GM18499 (cell line): Measurements from ENCODE around the gene WBP1L.
A peak's percentile ranks its signal among the peaks of the same experiment; 100 is the strongest.

Experiments
- ATAC-seq: cut with Tn5 transposase; IDR thresholded peaks from one replicate; pipeline ENCODE4 v1.9.1; 2021; ENCODE audit warnings: moderate number of reproducible peaks; ENCODE audit not compliant: insufficient read depth, unreplicated experiment

WBP1L gene

GRCh38 chr10:102776779-102777456, 33.2 kb downstream of the WBP1L start:
- no peak for ATAC-seq

GRCh38 chr10:102777711-102778453, 34.1 kb downstream of the WBP1L start:
- no peak for ATAC-seq

GRCh38 chr10:102778781-102779180, 35.0 kb downstream of the WBP1L start:
- no peak for ATAC-seq

GRCh38 chr10:102779680-102780526, 36.2 kb downstream of the WBP1L start:
- no peak for ATAC-seq

- ATAC-seq = no peak
These were observed 36.7 kb downstream of the WBP1L start for GRCh38 chr10:102780527-102780808.

GRCh38 chr10:102781090-102781920, 37.6 kb downstream of the WBP1L start:
- ATAC-seq = no peak

GRCh38 chr10:102781921-102782557, 38.3 kb downstream of the WBP1L start:
- no peak for ATAC-seq

- ATAC-seq = no peak
These were observed 39.2 kb downstream of the WBP1L start for GRCh38 chr10:102782673-102783551.

GRCh38 chr10:102783568-102783967, 39.8 kb downstream of the WBP1L start:
- no peak for ATAC-seq

- no peak for ATAC-seq
These were observed 42.1 kb downstream of the WBP1L start for GRCh38 chr10:102785818-102786217.

GRCh38 chr10:102791754-102792395, 48.1 kb downstream of the WBP1L start:
- ATAC-seq = no peak

- peak; percentile 17 for ATAC-seq
These were observed 52.0 kb downstream of the WBP1L start for GRCh38 chr10:102795453-102796406.

- peak; percentile 91 for ATAC-seq
These were observed 52.8 kb downstream of the WBP1L start for GRCh38 chr10:102796407-102797176.

- no peak for ATAC-seq
These were observed 56.1 kb downstream of the WBP1L start for GRCh38 chr10:102799691-102800471.

- no peak for ATAC-seq
These were observed 57.0 kb downstream of the WBP1L start for GRCh38 chr10:102800611-102801335.
